Panc1 (cell line): ENCODE measurements around the gene IL1RAP. TPM values are rescaled to one million over a fixed set of nuclear protein-coding genes. Genes with fewer than 3 reads are reported as not detected.

Experiments
- ATAC-seq: fragments of 200-7000 bp; cut with Tn5 transposase; 2 replicates; pipeline ENCODE4 v1.9.1; 2020; ENCODE audit warnings: mild to moderate bottlenecking, moderate library complexity
- BruUV-seq: library from RNA; stranded (reverse); fragments of 400-500 nt; replicated peaks from 2 replicates; lab custom pipeline; 2021; lab: Mats Ljungman, UMichigan
- CTCF ChIA-PET: fragments of 300-600 bp; sonication (Branson Sonifier 250); formaldehyde crosslinking; loops from one replicate; lab custom pipeline; 2022; ENCODE audit warnings: antibody characterized with exemption; lab: Charles Lee
- POLR2A ChIA-PET: fragments of 300-600 bp; sonication (Branson Sonifier 250); formaldehyde crosslinking; loops from one replicate; lab custom pipeline; 2022; ENCODE audit warnings: antibody characterized with exemption; lab: Charles Lee
- DNase-seq: peaks from one replicate; pipeline ENCODE4 v3.0.0-alpha.2; 2010; ENCODE audit warnings: low read depth, low spot score
- H3K27ac ChIP-seq: 2 replicates; pipeline ENCODE4 v1.5.1; 2011; ENCODE audit warnings: mild to moderate bottlenecking, low read length, inconsistent platforms
- H3K27me3 ChIP-seq: fragments of 200-500 bp; sonication (Bioruptor generic); 2 replicates; pipeline ENCODE4 v1.6.0; 2014; ENCODE audit warnings: low read length, inconsistent platforms; ENCODE audit not compliant: control insufficient read depth, insufficient read depth
- H3K36me3 ChIP-seq: fragments of 200-500 bp; sonication (Bioruptor generic); 2 replicates; pipeline ENCODE4 v1.5.1; 2014; ENCODE audit warnings: inconsistent platforms, mild to moderate bottlenecking, low read length, moderate library complexity; ENCODE audit not compliant: control insufficient read depth, insufficient read depth
- H3K4me1 ChIP-seq: 2 replicates; pipeline ENCODE4 v1.5.1; 2011; ENCODE audit warnings: inconsistent platforms, mild to moderate bottlenecking, low read length, moderate library complexity; ENCODE audit not compliant: control insufficient read depth, insufficient read depth
- H3K4me3 ChIP-seq, 2 experiments: 2 replicates each; pipeline ENCODE4 v1.5.1; 2011 to 2012; ENCODE audit warnings: low read depth in 2 of 2, low read length in 2 of 2, mild to moderate bottlenecking in 2 of 2, inconsistent platforms in 1 of 2, moderate library complexity in 1 of 2
- H3K9me3 ChIP-seq: fragments of 200-500 bp; sonication (Bioruptor generic); 2 replicates; pipeline ENCODE4 v1.5.1; 2014; ENCODE audit warnings: low read depth, mild to moderate bottlenecking, inconsistent platforms, low read length, moderate library complexity; ENCODE audit not compliant: control insufficient read depth, insufficient read depth
- CTCF ChIP-seq: fragments of 450-650 bp; IDR thresholded peaks from 2 replicates; pipeline ENCODE4 v1.5.1; 2017; ENCODE audit warnings: mild to moderate bottlenecking
- POLR2AphosphoS5 ChIP-seq: IDR thresholded peaks from 2 replicates; pipeline ENCODE4 v1.6.1; 2012; ENCODE audit warnings: mild to moderate bottlenecking, low read depth, low read length, moderate library complexity
- REST ChIP-seq, 2 experiments: IDR thresholded peaks; 2 replicates each; pipeline ENCODE4 v1.6.1; 2011 to 2012; ENCODE audit warnings: low read depth in 2 of 2, control low read depth in 1 of 2, low read length in 1 of 2, mild to moderate bottlenecking in 1 of 2, moderate library complexity in 1 of 2; ENCODE audit not compliant: insufficient read depth in 1 of 2
- SIN3A ChIP-seq: IDR thresholded peaks from 2 replicates; pipeline ENCODE4 v1.6.1; 2012; ENCODE audit warnings: low read depth, mild to moderate bottlenecking, low read length, moderate library complexity, borderline replicate concordance; ENCODE audit not compliant: insufficient read depth
- TCF7L2 ChIP-seq: IDR thresholded peaks from 2 replicates; pipeline ENCODE4 v1.6.1; 2011; ENCODE audit warnings: mild to moderate bottlenecking, low read depth, low read length, inconsistent platforms
- in situ Hi-C: cut with HindIII; loops from 2 replicates; pipeline ENCODE4 v1.10.0; 2016; ENCODE audit warnings: low sequenced_read_pairs, low pct_unique_long_range_greater_than_20kb
- intact Hi-C: fragments of 100-400 bp; cut with micrococcal nuclease; formaldehyde crosslinking; loops from one replicate; pipeline ENCODE4 v1.10.0; 2022; ENCODE audit not compliant: unreplicated experiment
- total RNA-seq: library from RNA; stranded (reverse); gene quantifications from one replicate; pipeline ENCODE4 v1.2.1, GENCODE V29; 2021; ENCODE audit not compliant: unreplicated experiment

Gene IL1RAP
- total RNA-seq, 1 experiment from 2014 or later: 5.2 TPM

- no peaks in the 10 kb centered on the region for H3K9me3 ChIP-seq
- H3K27ac ChIP-seq: no peak overlapping the region
- DNase-seq (no peak), ATAC-seq (no peak)
- in situ Hi-C loops: no loop called here
- no peaks in the 10 kb centered on the region for H3K4me1 ChIP-seq
- intact Hi-C loops: no loop called here
- ChIA-PET CTCF (no interaction called here), POLR2A (no interaction called here)
- TF ChIP-seq CTCF (no peak), SIN3A (no peak), POLR2AphosphoS5 (no peak), REST (IDR thresholded peaks at IDR 0.05; ENCODE audit: insufficient read depth in 1 of 2, low read depth in 2 of 2, low read length in 1 of 2) (no peak), TCF7L2 (no peak)
- H3K4me3 ChIP-seq: no peak overlapping the region
- no TSS peak for BruUV-seq
- H3K36me3 ChIP-seq: no peaks in the 10 kb centered on the region
- H3K27me3 ChIP-seq: no peaks in the 10 kb centered on the region
Observed at GRCh38 chr3:190577225-190577624, 63.3 kb downstream of the IL1RAP start.

- intact Hi-C loops (no loop called here), in situ Hi-C loops (no loop called here)
- BruUV-seq: no TSS peak
- no peaks in the 10 kb centered on the region for H3K4me1 ChIP-seq
- no peak for DNase-seq
- no peak overlapping the region for H3K4me3 ChIP-seq
- TF ChIP-seq REST (IDR thresholded peaks at IDR 0.05; ENCODE audit: insufficient read depth in 1 of 2, low read depth in 2 of 2, low read length in 1 of 2): no peak
- no peak for TF ChIP-seq CTCF
- no peak for TF ChIP-seq TCF7L2
- no peak for TF ChIP-seq SIN3A
- TF ChIP-seq POLR2AphosphoS5: no peak
- no peaks in the 10 kb centered on the region for H3K36me3 ChIP-seq
- CTCF ChIA-PET: no interaction called here
- POLR2A ChIA-PET: no interaction called here
- no peaks in the 10 kb centered on the region for H3K27me3 ChIP-seq
- no peak overlapping the region for H3K27ac ChIP-seq
- no peaks in the 10 kb centered on the region for H3K9me3 ChIP-seq
- ATAC-seq: no peak
Observed at GRCh38 chr3:190579514-190580137, 65.7 kb downstream of the IL1RAP start.
